Glutamatergic neuron (in vitro differentiated cells): ENCODE results near the gene CYP4B1. TPM values are rescaled to one million over a fixed set of nuclear protein-coding genes. Genes with fewer than 3 reads are reported as not detected.

ENCODE experiments used
- DNase-seq: peaks from one replicate; pipeline ENCODE4 v3.0.0; 2022
- H3K27ac Mint-ChIP-seq: one replicate; pipeline ENCODE4 v1.8.0; 2020; ENCODE audit warnings: mild to moderate bottlenecking, mixed read lengths, inconsistent platforms; ENCODE audit not compliant: unreplicated experiment
- H3K27me3 Mint-ChIP-seq: one replicate; pipeline ENCODE4 v1.8.0; 2020; ENCODE audit warnings: mild to moderate bottlenecking, moderate library complexity, mixed read lengths, inconsistent platforms; ENCODE audit not compliant: unreplicated experiment
- H3K36me3 Mint-ChIP-seq: one replicate; pipeline ENCODE4 v1.8.0; 2020; ENCODE audit warnings: mild to moderate bottlenecking, mixed read lengths, inconsistent platforms; ENCODE audit not compliant: unreplicated experiment
- H3K4me1 Mint-ChIP-seq: one replicate; pipeline ENCODE4 v1.8.0; 2020; ENCODE audit warnings: mild to moderate bottlenecking, low read depth, mixed read lengths, inconsistent platforms; ENCODE audit not compliant: unreplicated experiment
- H3K4me3 Mint-ChIP-seq: one replicate; pipeline ENCODE4 v1.8.0; 2020; ENCODE audit warnings: mild to moderate bottlenecking, mixed read lengths, inconsistent platforms; ENCODE audit not compliant: unreplicated experiment
- H3K9me3 Mint-ChIP-seq: one replicate; pipeline ENCODE4 v1.8.0; 2020; ENCODE audit warnings: mild to moderate bottlenecking, moderate library complexity, mixed read lengths, inconsistent platforms; ENCODE audit not compliant: unreplicated experiment
- CTCF ChIP-seq: fragments of 200-600 bp; sonication (generic); IDR thresholded peaks from one replicate; pipeline ENCODE4 v1.5.0; 2021; ENCODE audit not compliant: partially characterized antibody, unreplicated experiment
- total RNA-seq: library from RNA; stranded (reverse); fragmentation: NEBNext Ultra II Directional; extraction: Animal tissue kit (Norgen Biotek cat#: 25700); gene quantifications from one replicate; pipeline ENCODE4 v1.2.1, GENCODE V29; 2021; ENCODE audit not compliant: unreplicated experiment

The CYP4B1 gene
- total RNA-seq, 1 donor from 2014 or later, result not detected

GRCh38 chr1:46755121-46755520 lies 43.7 kb upstream of the CYP4B1 start:
- Mint-ChIP-seq H3K9me3 (no peaks in the 10 kb centered on the region), H3K4me3 (no peak overlapping the region), H3K27ac (no peak overlapping the region), H3K4me1 (peaks cover 3% of the 10 kb centered on the region), H3K27me3 (peaks cover 6% of the 10 kb centered on the region), H3K36me3 (no peaks in the 10 kb centered on the region)
- no peak for DNase-seq
- no peak for TF ChIP-seq CTCF

- peaks cover 6% of the 10 kb centered on the region for H3K27me3 Mint-ChIP-seq
- H3K4me1 Mint-ChIP-seq, result no peaks in the 10 kb centered on the region
- H3K4me3 Mint-ChIP-seq, result no peak overlapping the region
- H3K9me3 Mint-ChIP-seq, result no peaks in the 10 kb centered on the region
- no peak for DNase-seq
- H3K36me3 Mint-ChIP-seq, result no peaks in the 10 kb centered on the region
- no peak overlapping the region for H3K27ac Mint-ChIP-seq
- TF ChIP-seq CTCF, result no peak
These were observed 41.4 kb upstream of the CYP4B1 start for GRCh38 chr1:46757247-46757955.

GRCh38 chr1:46757956-46758528 lies 40.8 kb upstream of the CYP4B1 start:
- Mint-ChIP-seq H3K27me3 (peaks cover 6% of the 10 kb centered on the region), H3K36me3 (no peaks in the 10 kb centered on the region), H3K4me3 (no peak overlapping the region), H3K9me3 (no peaks in the 10 kb centered on the region), H3K4me1 (no peaks in the 10 kb centered on the region), H3K27ac (no peak overlapping the region)
- DNase-seq, result no peak
- TF ChIP-seq CTCF, result no peak

- Mint-ChIP-seq H3K36me3 (no peaks in the 10 kb centered on the region), H3K4me1 (no peaks in the 10 kb centered on the region), H3K9me3 (no peaks in the 10 kb centered on the region), H3K27me3 (peaks cover 4% of the 10 kb centered on the region), H3K27ac (no peak overlapping the region), H3K4me3 (no peak overlapping the region)
- TF ChIP-seq CTCF, result no peak
- DNase-seq, result no peak
These were observed 38.2 kb upstream of the CYP4B1 start for GRCh38 chr1:46760558-46761166.

- TF ChIP-seq CTCF, result no peak
- H3K36me3 Mint-ChIP-seq, result no peaks in the 10 kb centered on the region
- H3K27ac Mint-ChIP-seq, result no peak overlapping the region
- no peaks in the 10 kb centered on the region for H3K4me1 Mint-ChIP-seq
- DNase-seq, result no peak
- H3K27me3 Mint-ChIP-seq, result peaks cover 4% of the 10 kb centered on the region
- no peaks in the 10 kb centered on the region for H3K9me3 Mint-ChIP-seq
- H3K4me3 Mint-ChIP-seq, result no peak overlapping the region
These were observed 37.1 kb upstream of the CYP4B1 start for GRCh38 chr1:46761740-46762139.
